Hepatocyte (in vitro differentiated cells): ENCODE results near the gene IL27RA. TPM values are rescaled to one million over a fixed set of nuclear protein-coding genes. Genes with fewer than 3 reads are reported as not detected.

Source experiments
- DNase-seq: peaks from one replicate; pipeline ENCODE4 v3.0.0-alpha.2; 2016; ENCODE audit warnings: low spot score
- H2AFZ ChIP-seq: fragments of 200-600 bp; sonication (generic); 2 replicates; pipeline ENCODE4 v1.6.0; 2016; ENCODE audit warnings: antibody characterized with exemption, mild to moderate bottlenecking
- H3K27ac ChIP-seq: fragments of 200-600 bp; sonication (generic); 2 replicates; pipeline ENCODE4 v1.5.1; 2016; ENCODE audit warnings: mild to moderate bottlenecking
- H3K27me3 ChIP-seq: fragments of 200-600 bp; sonication (generic); 2 replicates; pipeline ENCODE4 v1.6.1; 2016
- H3K36me3 ChIP-seq: fragments of 200-600 bp; sonication (generic); replicated peaks from 2 replicates; pipeline ENCODE4 v1.5.1; 2016; ENCODE audit warnings: low read depth; ENCODE audit not compliant: insufficient read depth
- H3K4me1 ChIP-seq: fragments of 200-600 bp; sonication (generic); 2 replicates; pipeline ENCODE4 v1.5.1; 2016; ENCODE audit warnings: mild to moderate bottlenecking, moderate library complexity; ENCODE audit not compliant: insufficient read depth
- H3K4me2 ChIP-seq: fragments of 200-600 bp; sonication (generic); 2 replicates; pipeline ENCODE4 v1.6.0; 2016
- H3K4me3 ChIP-seq: fragments of 200-600 bp; sonication (generic); 2 replicates; pipeline ENCODE4 v1.5.1; 2016; ENCODE audit warnings: mild to moderate bottlenecking
- H3K79me2 ChIP-seq: fragments of 200-600 bp; sonication (generic); 2 replicates; pipeline ENCODE4 v1.6.0; 2017; ENCODE audit warnings: mild to moderate bottlenecking
- H3K9me2 ChIP-seq: fragments of 200-600 bp; sonication (generic); replicated peaks from 2 replicates; pipeline ENCODE4 v1.6.0; 2017; ENCODE audit warnings: mild to moderate bottlenecking; ENCODE audit not compliant: insufficient read depth
- H3K9me3 ChIP-seq: fragments of 200-600 bp; sonication (generic); 2 replicates; pipeline ENCODE4 v1.5.1; 2016; ENCODE audit warnings: low read depth, mild to moderate bottlenecking
- H4K20me1 ChIP-seq: fragments of 200-600 bp; sonication (generic); 2 replicates; pipeline ENCODE4 v1.6.0; 2016; ENCODE audit warnings: mild to moderate bottlenecking; ENCODE audit not compliant: insufficient read depth, poor library complexity, severe bottlenecking
- EZH2 ChIP-seq: fragments of 200-600 bp; sonication (generic); IDR thresholded peaks from 2 replicates; pipeline ENCODE4 v1.6.1; 2016; ENCODE audit warnings: antibody characterized with exemption, mild to moderate bottlenecking, borderline replicate concordance
- EZH2phosphoT487 ChIP-seq: fragments of 200-600 bp; sonication (generic); IDR thresholded peaks from one replicate; pipeline ENCODE4 v1.6.1; 2018; ENCODE audit warnings: antibody characterized with exemption, mild to moderate bottlenecking, low read depth, moderate library complexity; ENCODE audit not compliant: unreplicated experiment, severe bottlenecking
- WGBS: methylation state at CpG from one replicate; pipeline ENCODE4 v1.1.6; 2016; ENCODE audit warnings: low lambda C conversion rate; ENCODE audit errors: missing lambda C conversion rate; 5-methylcytosine and 5-hydroxymethylcytosine counted together
- polyA plus RNA-seq: library from polyadenylated mRNA; unstranded; fragments of >200 nt; fragmentation: Nextera tagmentation; extraction: Ambion mirVana; gene quantifications from 2 replicates; pipeline ENCODE4 v1.2.1, GENCODE V29; 2016
- total RNA-seq: library from RNA; depleted of rRNA; stranded (reverse); fragments of >200 nt; gene quantifications from 2 replicates; pipeline ENCODE4 v1.2.3, GENCODE V29; 2014
- TF ChIP-seq, protein P1 (sequence below): fragments of 200-600 bp; sonication (generic); IDR thresholded peaks from 2 replicates; pipeline ENCODE4 v1.5.1; 2016; ENCODE audit warnings: antibody characterized with exemption, mild to moderate bottlenecking; ENCODE audit not compliant: poor library complexity

IL27RA gene
- total and polyA plus RNA-seq, 2 experiments from 2014 or later: 1.9 to 2.3 TPM

DNA sequence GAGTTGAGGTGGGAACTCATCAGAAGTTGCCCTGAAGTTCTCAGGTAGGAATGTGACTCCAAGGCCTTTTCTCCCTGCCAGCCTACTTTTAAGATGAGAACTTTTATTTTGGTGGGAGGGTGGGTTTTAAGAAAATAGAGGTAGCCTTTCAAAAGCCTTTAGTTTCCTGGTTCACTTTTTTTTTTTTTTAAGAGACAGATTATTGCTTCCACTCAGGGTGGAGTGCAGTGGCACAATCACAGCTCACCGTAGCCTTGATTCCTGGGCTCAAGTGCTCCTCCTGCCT lies 51.1 kb downstream of the IL27RA start:
- no peak for TF ChIP-seq EZH2phosphoT487
- TF ChIP-seq EZH2: no peak
- TF ChIP-seq, protein P1, sequence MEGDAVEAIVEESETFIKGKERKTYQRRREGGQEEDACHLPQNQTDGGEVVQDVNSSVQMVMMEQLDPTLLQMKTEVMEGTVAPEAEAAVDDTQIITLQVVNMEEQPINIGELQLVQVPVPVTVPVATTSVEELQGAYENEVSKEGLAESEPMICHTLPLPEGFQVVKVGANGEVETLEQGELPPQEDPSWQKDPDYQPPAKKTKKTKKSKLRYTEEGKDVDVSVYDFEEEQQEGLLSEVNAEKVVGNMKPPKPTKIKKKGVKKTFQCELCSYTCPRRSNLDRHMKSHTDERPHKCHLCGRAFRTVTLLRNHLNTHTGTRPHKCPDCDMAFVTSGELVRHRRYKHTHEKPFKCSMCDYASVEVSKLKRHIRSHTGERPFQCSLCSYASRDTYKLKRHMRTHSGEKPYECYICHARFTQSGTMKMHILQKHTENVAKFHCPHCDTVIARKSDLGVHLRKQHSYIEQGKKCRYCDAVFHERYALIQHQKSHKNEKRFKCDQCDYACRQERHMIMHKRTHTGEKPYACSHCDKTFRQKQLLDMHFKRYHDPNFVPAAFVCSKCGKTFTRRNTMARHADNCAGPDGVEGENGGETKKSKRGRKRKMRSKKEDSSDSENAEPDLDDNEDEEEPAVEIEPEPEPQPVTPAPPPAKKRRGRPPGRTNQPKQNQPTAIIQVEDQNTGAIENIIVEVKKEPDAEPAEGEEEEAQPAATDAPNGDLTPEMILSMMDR: no peak
- peak overlapping the region; percentile 85 for H3K27ac ChIP-seq
- H3K4me1 ChIP-seq: peaks cover 11% of the 10 kb centered on the region
- WGBS: 58% methylated on average over 1 of the region's 1 CpG
- H3K4me3 ChIP-seq: no peak overlapping the region
- H3K9me2 ChIP-seq: no peaks in the 10 kb centered on the region
- H3K27me3 ChIP-seq: no peaks in the 10 kb centered on the region
- H3K79me2 ChIP-seq: peaks cover 21% of the 10 kb centered on the region
- no peaks in the 10 kb centered on the region for H3K9me3 ChIP-seq
- H4K20me1 ChIP-seq: no peaks in the 10 kb centered on the region
- peak overlapping the region; percentile 87 for H3K4me2 ChIP-seq
- no peak for DNase-seq
- H3K36me3 ChIP-seq: no peaks in the 10 kb centered on the region
- no peak overlapping the region for H2AFZ ChIP-seq

DNA sequence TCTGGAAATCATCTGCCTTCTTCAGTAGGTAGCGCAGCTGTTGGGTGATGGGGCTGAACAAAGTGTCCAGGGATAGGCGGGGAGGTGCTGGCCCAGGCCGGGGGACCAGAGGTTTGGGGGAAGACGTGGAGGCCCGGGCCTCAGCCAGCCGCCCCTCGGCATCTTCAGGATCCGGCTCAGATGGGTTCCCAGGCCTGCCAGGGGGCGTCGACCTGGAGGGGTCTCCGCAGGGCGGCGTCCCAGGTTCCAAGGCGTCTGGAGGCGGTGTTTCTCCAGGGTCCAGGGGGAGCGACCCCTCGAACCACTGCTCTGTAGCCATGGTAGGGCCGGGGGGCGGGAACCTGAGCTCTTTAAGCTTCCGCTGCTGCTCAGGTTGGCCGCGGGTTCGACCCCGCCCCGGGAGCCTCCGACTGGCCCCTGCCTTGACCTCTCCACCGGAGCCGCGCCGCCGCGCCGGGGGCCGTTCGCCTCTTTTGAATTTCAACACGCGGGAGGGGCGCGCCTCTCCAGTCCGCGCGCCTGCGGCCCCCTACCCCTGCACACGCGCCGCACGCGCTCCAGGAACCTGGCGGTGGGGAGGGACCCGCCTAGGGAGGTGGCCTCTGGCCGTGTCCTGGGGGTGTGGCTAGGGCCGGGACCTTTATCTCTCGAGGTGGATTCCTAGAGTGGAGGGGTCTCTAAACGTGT lies 53.9 kb downstream of the IL27RA start, which contains the start of gene C19orf67:
Gene C19orf67, minus strand, starts transcription at position 475 of the 687 bp plus-strand sequence. Its CDS starts 156 bp downstream, at position 319.
- WGBS: 33% methylated on average over 47 of the region's 54 CpGs
- Histone ChIP-seq H3K9me3 (no peaks in the 10 kb centered on the region), H3K4me1 (peaks cover 6% of the 10 kb centered on the region), H3K27ac (no peak within 1 kb of the TSS), H3K4me3 (no peak within 1 kb of the TSS), H4K20me1 (peaks cover 7% of the 10 kb centered on the region), H3K9me2 (no peaks in the 10 kb centered on the region), H3K27me3 (no peaks in the 10 kb centered on the region), H3K79me2 (peaks cover 15% of the 10 kb centered on the region), H2AFZ (no peak within 1 kb of the TSS), H3K4me2 (peak within 1 kb of the TSS; percentile 77), H3K36me3 (no peaks in the 10 kb centered on the region)
- TF ChIP-seq, protein P1: no peak
- TF ChIP-seq EZH2phosphoT487: no peak
- DNase-seq: peak; percentile 33

DNA sequence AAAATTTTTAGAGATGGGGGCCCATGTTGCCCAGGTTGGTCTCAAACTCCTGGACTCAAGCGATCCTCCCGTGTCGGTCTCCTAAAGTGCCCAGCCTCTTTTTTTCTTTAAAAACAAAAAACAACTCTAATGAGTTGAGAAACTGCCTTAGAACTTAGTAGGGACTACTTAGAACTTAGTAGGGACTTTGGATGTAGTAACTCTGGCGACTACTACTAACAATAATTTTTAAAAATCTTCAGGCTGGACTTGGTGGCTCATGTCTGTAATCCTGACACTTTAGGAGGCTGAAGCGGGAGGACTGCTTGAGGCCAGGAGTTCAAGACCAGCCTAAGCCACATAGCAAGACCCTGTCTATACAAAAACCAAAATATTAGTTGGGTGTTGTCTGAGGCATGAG lies 54.5 kb downstream of the IL27RA start:
- DNase-seq: no peak
- Histone ChIP-seq H3K4me1 (peaks cover 6% of the 10 kb centered on the region), H3K4me2 (peak overlapping the region; percentile 77), H4K20me1 (peaks cover 7% of the 10 kb centered on the region), H3K9me3 (no peaks in the 10 kb centered on the region), H2AFZ (no peak overlapping the region), H3K27me3 (no peaks in the 10 kb centered on the region), H3K27ac (no peak overlapping the region), H3K4me3 (no peak overlapping the region), H3K9me2 (no peaks in the 10 kb centered on the region), H3K79me2 (peaks cover 15% of the 10 kb centered on the region), H3K36me3 (no peaks in the 10 kb centered on the region)
- TF ChIP-seq, protein P1: no peak
- TF ChIP-seq EZH2: no peak
- TF ChIP-seq EZH2phosphoT487: no peak
- WGBS: 69% methylated on average over 5 of the region's 5 CpGs
